Neuronal stem cell (in vitro differentiated cells): ENCODE results near the gene UBQLNL. TPM values are rescaled to one million over a fixed set of nuclear protein-coding genes. Genes with fewer than 3 reads are reported as not detected.

ENCODE experiments used
- DNase-seq: peaks from one replicate; pipeline ENCODE4 v3.0.0-alpha.2; 2013; ENCODE audit warnings: low spot score
- H2AFZ ChIP-seq: one replicate; pipeline ENCODE4 v1.6.1; 2013; ENCODE audit warnings: mild to moderate bottlenecking, low read length, inconsistent platforms
- H2AK5ac ChIP-seq: 2 replicates; pipeline ENCODE4 v1.6.1; 2013; ENCODE audit warnings: low read depth, mild to moderate bottlenecking, inconsistent platforms, low read length, moderate library complexity, mixed read lengths
- H2BK120ac ChIP-seq: 2 replicates; pipeline ENCODE4 v1.6.1; 2013; ENCODE audit warnings: low read depth, mild to moderate bottlenecking, inconsistent platforms, low read length, moderate library complexity, mixed read lengths
- H2BK12ac ChIP-seq: one replicate; pipeline ENCODE4 v1.6.1; 2013; ENCODE audit warnings: low read length, inconsistent platforms
- H2BK15ac ChIP-seq: 2 replicates; pipeline ENCODE4 v1.6.1; 2013; ENCODE audit warnings: mild to moderate bottlenecking, low read length, inconsistent platforms, mixed read lengths
- H2BK5ac ChIP-seq: one replicate; pipeline ENCODE4 v1.6.1; 2013; ENCODE audit warnings: inconsistent platforms, mild to moderate bottlenecking, low read length, moderate library complexity
- H3K14ac ChIP-seq: one replicate; pipeline ENCODE4 v1.6.1; 2013; ENCODE audit warnings: low read length, inconsistent platforms
- H3K18ac ChIP-seq: 2 replicates; pipeline ENCODE4 v1.6.1; 2013; ENCODE audit warnings: low read length, inconsistent platforms
- H3K23ac ChIP-seq: 2 replicates; pipeline ENCODE4 v1.6.1; 2013; ENCODE audit warnings: low read depth, mild to moderate bottlenecking, mixed read lengths, low read length, inconsistent platforms; ENCODE audit not compliant: poor library complexity
- H3K27ac ChIP-seq: replicated peaks from 3 replicates; pipeline ENCODE4 v1.5.1; 2013; ENCODE audit warnings: low read length, inconsistent platforms
- H3K27me3 ChIP-seq, 3 experiments: 2 replicates each; pipeline ENCODE4 v1.6.1; 2013; ENCODE audit warnings: low read length in 3 of 3, mild to moderate bottlenecking in 2 of 3, inconsistent platforms in 1 of 3, low read depth in 1 of 3, mixed read lengths in 1 of 3, moderate library complexity in 1 of 3; ENCODE audit not compliant: control insufficient read depth in 3 of 3, insufficient read depth in 3 of 3
- H3K36me3 ChIP-seq, 2 donors: replicated peaks in 1 of 2; 2 replicates each; pipeline ENCODE4 v1.6.1; 2013; ENCODE audit warnings: low read length in 2 of 2; ENCODE audit not compliant: control insufficient read depth in 2 of 2, insufficient read depth in 2 of 2
- H3K4ac ChIP-seq: 2 replicates; pipeline ENCODE4 v1.6.1; 2013; ENCODE audit warnings: inconsistent platforms, mild to moderate bottlenecking, low read length, moderate library complexity
- H3K4me1 ChIP-seq, 2 donors: 1 replicate in 1 of 2; 2 replicates in 1 of 2; pipeline ENCODE4 v1.6.1; 2013; ENCODE audit warnings: low read length in 2 of 2, low read depth in 1 of 2; ENCODE audit not compliant: control insufficient read depth in 2 of 2, insufficient read depth in 1 of 2
- H3K4me2 ChIP-seq: one replicate; pipeline ENCODE4 v1.6.1; 2013; ENCODE audit warnings: mild to moderate bottlenecking, low read length, inconsistent platforms; ENCODE audit not compliant: insufficient read depth, poor library complexity, severe bottlenecking
- H3K4me3 ChIP-seq, 2 donors: 2 replicates each; pipeline ENCODE4 v1.5.1; 2013; ENCODE audit warnings: low read length in 2 of 2, mild to moderate bottlenecking in 2 of 2, inconsistent platforms in 1 of 2, moderate library complexity in 1 of 2
- H3K79me1 ChIP-seq: one replicate; pipeline ENCODE4 v1.6.1; 2013; ENCODE audit warnings: low read depth, mild to moderate bottlenecking, inconsistent platforms, low read length, moderate library complexity
- H3K9ac ChIP-seq: one replicate; pipeline ENCODE4 v1.6.1; 2013; ENCODE audit warnings: mild to moderate bottlenecking, low read depth, low read length, inconsistent platforms; ENCODE audit not compliant: poor library complexity
- H3K9me3 ChIP-seq, 2 donors: replicated peaks in 1 of 2; 2 replicates each; pipeline versions ENCODE3 to v1.6.1; 2013; ENCODE audit warnings: low read length in 2 of 2, mild to moderate bottlenecking in 2 of 2, inconsistent platforms in 1 of 2, low read depth in 1 of 2, mixed read lengths in 1 of 2, moderate library complexity in 1 of 2; ENCODE audit not compliant: control insufficient read depth in 2 of 2, insufficient read depth in 1 of 2
- H4K8ac ChIP-seq: one replicate; pipeline ENCODE4 v1.6.1; 2013; ENCODE audit warnings: low read depth, mild to moderate bottlenecking, inconsistent platforms, low read length, moderate library complexity
- H4K91ac ChIP-seq: one replicate; pipeline ENCODE4 v1.6.1; 2013; ENCODE audit warnings: low read length, low read depth, mild to moderate bottlenecking, inconsistent platforms; ENCODE audit not compliant: poor library complexity
- WGBS, 2 donors: extraction: QIAGEN DNeasy Blood & Tissue Kit; methylation state at CpG; one replicate each; pipeline ENCODE4 v1.1.7; 2013; ENCODE audit warnings: missing lambda C conversion rate in 2 of 2, mixed read lengths in 1 of 2; ENCODE audit not compliant: insufficient read length in 2 of 2, insufficient replicate concordance in 1 of 2; ENCODE audit errors: extremely low coverage in 2 of 2; 5-methylcytosine and 5-hydroxymethylcytosine counted together
- polyA plus RNA-seq, 2 experiments: library from polyadenylated mRNA; stranded (reverse); fragments of 200-250 nt; gene quantifications; one replicate each; pipeline ENCODE4 v1.2.3, GENCODE V29; 2013

The UBQLNL gene
- polyA plus RNA-seq (2013, experiment 1 of 2): 0.11 TPM
- polyA plus RNA-seq (2013, experiment 2 of 2): 0.07 TPM

- Histone ChIP-seq H2BK5ac (no peak within 1 kb of the TSS), H3K27me3 (no peaks in the 10 kb centered on the region), H3K4me1 (no peaks in the 10 kb centered on the region), H3K14ac (no peak within 1 kb of the TSS), H3K4me2 (no peak within 1 kb of the TSS), H2AFZ (no peak within 1 kb of the TSS), H2BK12ac (no peak within 1 kb of the TSS), H3K9ac (no peak within 1 kb of the TSS), H3K27ac (no peak within 1 kb of the TSS), H3K9me3 (no peaks in the 10 kb centered on the region), H3K4ac (no peak within 1 kb of the TSS), H2BK15ac (no peak within 1 kb of the TSS), H3K79me1 (no peaks in the 10 kb centered on the region), H2BK120ac (no peak within 1 kb of the TSS), H3K4me3 (no peak within 1 kb of the TSS), H3K36me3 (no peaks in the 10 kb centered on the region), H3K23ac (no peak within 1 kb of the TSS), H2AK5ac (no peak within 1 kb of the TSS), H3K18ac (no peak within 1 kb of the TSS), H4K91ac (no peak within 1 kb of the TSS), H4K8ac (no peak within 1 kb of the TSS)
- DNase-seq: no peak
- no CpG with 5 or more reads among the region's 2 CpGs for WGBS, 2 donors
Observed at GRCh38 chr11:5516599-5516998, at the start of gene UBQLNL. UBQLNL (minus strand) TSS chr11:5516699; CDS start chr11:5516441, 258 bp downstream.

GRCh38 chr11:5564259-5565019, 47.9 kb upstream of the UBQLNL start:
- no peaks in the 10 kb centered on the region for H3K9me3 ChIP-seq
- no CpG with 5 or more reads among the region's 1 CpG for WGBS, 2 donors
- no peak overlapping the region for H2BK120ac ChIP-seq
- no peak overlapping the region for H4K91ac ChIP-seq
- no peak overlapping the region for H2AK5ac ChIP-seq
- no peaks in the 10 kb centered on the region for H3K36me3 ChIP-seq
- H3K27ac ChIP-seq: no peak overlapping the region
- no peak overlapping the region for H2BK5ac ChIP-seq
- H3K27me3 ChIP-seq: no peaks in the 10 kb centered on the region
- no peak overlapping the region for H3K23ac ChIP-seq
- no peaks in the 10 kb centered on the region for H3K79me1 ChIP-seq
- no peak overlapping the region for H2BK12ac ChIP-seq
- H2AFZ ChIP-seq: no peak overlapping the region
- no peak overlapping the region for H3K18ac ChIP-seq
- H3K4me1 ChIP-seq: no peaks in the 10 kb centered on the region
- H3K9ac ChIP-seq: no peak overlapping the region
- H3K4me3 ChIP-seq: no peak overlapping the region
- no peak overlapping the region for H4K8ac ChIP-seq
- DNase-seq: no peak
- no peak overlapping the region for H3K4ac ChIP-seq
- H2BK15ac ChIP-seq: no peak overlapping the region
- no peak overlapping the region for H3K4me2 ChIP-seq
- no peak overlapping the region for H3K14ac ChIP-seq

GRCh38 chr11:5557751-5558150, 41.3 kb upstream of the UBQLNL start:
- no peak overlapping the region for H4K91ac ChIP-seq
- H3K4ac ChIP-seq: no peak overlapping the region
- H3K23ac ChIP-seq: no peak overlapping the region
- no peak overlapping the region for H3K9ac ChIP-seq
- no peak overlapping the region for H3K27ac ChIP-seq
- H3K4me1 ChIP-seq: no peaks in the 10 kb centered on the region
- H3K9me3 ChIP-seq: no peaks in the 10 kb centered on the region
- no peak overlapping the region for H2AFZ ChIP-seq
- WGBS, 2 donors: no CpG with 5 or more reads among the region's 3 CpGs
- no peak overlapping the region for H2AK5ac ChIP-seq
- no peak overlapping the region for H2BK15ac ChIP-seq
- no peak overlapping the region for H3K4me2 ChIP-seq
- H2BK12ac ChIP-seq: no peak overlapping the region
- DNase-seq: no peak
- no peak overlapping the region for H3K4me3 ChIP-seq
- no peak overlapping the region for H4K8ac ChIP-seq
- no peak overlapping the region for H2BK120ac ChIP-seq
- no peaks in the 10 kb centered on the region for H3K79me1 ChIP-seq
- H3K27me3 ChIP-seq: no peaks in the 10 kb centered on the region
- H3K18ac ChIP-seq: no peak overlapping the region
- no peak overlapping the region for H2BK5ac ChIP-seq
- no peak overlapping the region for H3K14ac ChIP-seq
- H3K36me3 ChIP-seq: no peaks in the 10 kb centered on the region

- Histone ChIP-seq H3K14ac (no peak overlapping the region), H3K4me1 (no peaks in the 10 kb centered on the region), H3K27ac (no peak overlapping the region), H3K36me3 (no peaks in the 10 kb centered on the region), H3K4me3 (no peak overlapping the region), H3K27me3 (no peaks in the 10 kb centered on the region), H4K8ac (no peak overlapping the region), H3K23ac (no peak overlapping the region), H3K18ac (no peak overlapping the region), H2AK5ac (no peak overlapping the region), H2BK12ac (no peak overlapping the region), H3K4ac (no peak overlapping the region), H3K4me2 (no peak overlapping the region), H3K9ac (no peak overlapping the region), H2BK120ac (no peak overlapping the region), H4K91ac (no peak overlapping the region), H2BK5ac (no peak overlapping the region), H2AFZ (no peak overlapping the region), H3K79me1 (no peaks in the 10 kb centered on the region), H3K9me3 (no peaks in the 10 kb centered on the region), H2BK15ac (no peak overlapping the region)
- no peak for DNase-seq
- no CpG with 5 or more reads among the region's 3 CpGs for WGBS, 2 donors
Observed at GRCh38 chr11:5556596-5557188, 40.2 kb upstream of the UBQLNL start.
